ENCODE data around the gene B3GALNT2.

Gene B3GALNT2

DNA sequence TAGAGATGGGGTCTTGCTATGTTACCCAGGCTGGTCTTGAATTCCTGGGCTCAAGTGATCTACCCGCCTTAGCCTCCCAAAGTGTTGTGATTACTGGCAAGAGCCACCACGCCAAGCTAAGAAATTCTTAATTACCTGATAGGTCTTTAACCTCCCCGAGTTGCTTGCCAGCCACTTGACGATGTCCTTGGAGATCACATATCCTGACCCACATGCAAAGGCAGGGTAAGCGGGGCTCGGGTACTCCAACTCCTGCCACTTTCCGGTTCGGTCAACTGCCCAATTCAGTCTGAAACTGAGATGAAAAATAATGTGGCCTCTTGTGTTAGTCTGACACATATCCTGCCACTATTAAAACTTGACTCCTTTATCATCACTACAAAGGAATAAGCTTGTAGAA is 50.2 kb downstream of the B3GALNT2 start:
- DNase-seq (ENCODE audit: low read depth), result no peak

GRCh38 chr1:235450886-235451483 is 53.3 kb downstream of the B3GALNT2 start:
- DNase-seq (ENCODE audit: low read depth), result no peak

DNA sequence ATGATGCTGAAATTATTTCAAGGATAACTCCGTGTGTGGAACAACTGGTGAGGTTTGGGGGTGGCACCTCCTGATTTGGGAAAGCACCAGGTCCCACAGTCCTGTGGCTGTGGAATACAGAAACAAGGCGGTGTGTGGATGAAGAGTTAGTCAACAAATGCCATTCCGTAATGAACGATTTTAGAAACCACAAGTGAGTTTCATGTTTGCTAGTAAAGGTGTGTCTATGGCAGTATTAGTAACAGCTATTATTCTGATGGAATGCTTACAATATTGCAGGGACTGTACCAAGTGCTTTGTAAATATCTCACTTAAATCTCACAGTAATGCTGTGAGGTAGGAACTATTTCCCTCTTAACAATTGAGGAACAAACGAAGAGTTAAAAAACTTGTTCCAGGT is 53.8 kb downstream of the B3GALNT2 start:
- no peak for DNase-seq (ENCODE audit: low read depth)

DNA sequence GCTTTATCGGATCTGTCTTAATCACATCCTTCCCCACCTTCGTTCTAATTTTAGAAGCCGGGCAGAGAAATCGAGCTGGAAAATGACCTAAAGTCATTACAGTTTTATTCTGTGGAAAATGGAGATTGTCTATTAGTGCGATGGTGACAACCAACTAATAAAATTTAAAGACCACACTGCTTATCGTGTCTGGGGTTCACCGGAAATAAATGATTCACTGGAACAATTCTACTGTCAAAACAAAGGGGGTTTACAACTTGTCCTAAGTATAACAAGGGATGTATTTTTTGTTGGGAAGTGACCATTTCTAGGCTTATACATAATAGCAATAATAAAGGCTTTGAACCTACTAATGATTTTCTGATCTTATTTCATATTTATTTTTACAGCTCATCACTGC is 55.6 kb downstream of the B3GALNT2 start:
- DNase-seq (ENCODE audit: low read depth), result no peak

GRCh38 chr1:235442788-235443429 is 61.3 kb downstream of the B3GALNT2 start:
- DNase-seq (ENCODE audit: low read depth), result peak; percentile 78

DNA sequence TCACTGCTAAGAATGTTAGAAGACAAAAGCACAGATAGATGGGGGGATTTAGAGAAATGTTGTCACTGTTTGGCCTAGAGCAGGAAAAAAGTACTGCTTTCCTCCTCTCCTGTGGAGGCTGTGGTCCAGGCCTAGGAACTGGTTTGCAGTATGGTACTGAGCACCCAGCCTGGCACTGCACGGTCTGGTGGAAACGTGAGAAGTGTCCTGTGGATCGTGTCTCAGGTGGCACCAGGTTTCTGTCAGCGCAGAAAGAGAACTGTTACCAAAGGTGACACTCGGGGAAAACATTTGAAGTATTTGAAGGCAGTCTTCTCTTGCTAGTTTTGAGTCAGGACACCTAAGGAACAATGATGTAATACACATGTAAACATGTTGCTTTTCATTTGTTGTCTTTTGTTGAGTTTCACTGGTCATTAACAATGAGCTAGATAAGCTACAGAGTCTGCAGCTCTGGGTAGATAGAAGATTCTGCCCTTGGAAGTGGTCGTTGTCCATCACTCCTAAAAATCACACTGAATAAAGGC is 63.0 kb downstream of the B3GALNT2 start:
- DNase-seq (ENCODE audit: low read depth), result no peak

GRCh38 chr1:235434001-235434400 is 70.3 kb downstream of the B3GALNT2 start:
- no peak for DNase-seq (ENCODE audit: low read depth)

- peak; percentile 83 for DNase-seq (ENCODE audit: low read depth)
These were observed 73.3 kb downstream of the B3GALNT2 start for GRCh38 chr1:235430991-235431390.

GRCh38 chr1:235429143-235429542 is 75.1 kb downstream of the B3GALNT2 start:
- peak; percentile 18 for DNase-seq (ENCODE audit: low read depth)

DNA sequence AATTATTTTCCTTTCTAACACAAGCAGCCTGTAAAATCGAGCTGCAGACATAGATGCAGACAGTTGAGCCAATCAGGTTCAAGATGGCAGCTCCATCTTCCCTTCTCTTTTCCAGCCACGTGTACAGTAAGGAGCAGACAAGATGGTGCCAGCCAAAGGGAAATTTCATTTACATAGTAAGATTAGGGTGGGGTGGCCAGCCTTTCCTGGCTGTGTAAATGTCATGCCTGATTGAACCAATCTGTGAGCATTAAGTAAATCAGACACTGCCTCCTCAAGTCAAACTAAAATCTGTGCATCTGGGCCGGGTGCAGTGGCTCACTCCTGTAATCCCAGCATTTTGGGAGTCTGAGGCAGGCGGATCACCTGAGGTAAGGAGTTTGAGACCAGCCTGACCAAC is 76.8 kb downstream of the B3GALNT2 start:
- DNase-seq (ENCODE audit: low read depth), result no peak

GRCh38 chr1:235426680-235427079 is 77.6 kb downstream of the B3GALNT2 start:
- DNase-seq (ENCODE audit: low read depth), result no peak

DNA sequence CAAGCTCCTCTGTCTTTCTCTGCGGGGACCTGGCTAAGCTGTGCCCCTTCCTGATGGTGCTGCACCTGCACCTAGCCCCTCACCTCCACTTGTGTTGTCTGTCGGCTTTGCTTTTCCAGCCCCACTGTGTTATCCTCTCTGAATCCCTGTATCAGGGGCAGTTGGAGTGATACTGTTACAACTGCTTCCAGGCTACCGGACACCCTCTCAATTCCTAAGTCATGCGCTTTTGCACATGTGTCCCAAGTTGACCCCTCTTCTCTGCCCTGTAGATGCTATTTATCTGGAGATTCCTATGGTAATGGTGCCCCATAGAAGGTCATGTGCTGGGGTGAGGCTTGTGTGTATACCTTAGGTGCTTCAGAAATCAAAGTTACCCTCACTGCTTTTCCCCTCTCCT is 78.1 kb downstream of the B3GALNT2 start:
- no peak for DNase-seq (ENCODE audit: low read depth)

- DNase-seq (ENCODE audit: low read depth), result no peak
These were observed 78.9 kb downstream of the B3GALNT2 start for GRCh38 chr1:235425357-235425756.

- DNase-seq (ENCODE audit: low read depth), result no peak
These were observed 80.2 kb downstream of the B3GALNT2 start for GRCh38 chr1:235424092-235424491.

DNA sequence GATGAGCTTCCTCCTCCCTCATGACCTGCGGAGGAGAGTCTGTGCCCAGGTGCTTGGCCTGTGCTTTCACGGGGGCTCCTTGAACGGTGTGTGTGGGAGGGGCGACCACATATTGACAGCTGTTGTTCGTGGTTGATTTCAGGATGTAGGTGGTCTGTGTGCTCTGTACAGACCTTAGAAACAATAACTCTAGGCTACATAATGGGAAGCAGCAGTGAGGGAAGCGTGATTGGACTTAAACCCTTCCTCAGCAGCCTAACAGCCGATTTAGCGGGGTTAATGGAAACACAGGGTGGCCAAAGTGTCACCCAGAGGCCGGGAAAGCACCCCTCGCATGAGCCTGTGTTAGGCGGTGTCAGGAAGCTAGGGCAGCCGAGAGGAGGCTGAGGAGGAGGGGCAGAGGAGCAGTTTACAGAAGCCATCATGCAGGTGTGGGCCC is 81.0 kb downstream of the B3GALNT2 start:
- DNase-seq (ENCODE audit: low read depth), result no peak

DNA sequence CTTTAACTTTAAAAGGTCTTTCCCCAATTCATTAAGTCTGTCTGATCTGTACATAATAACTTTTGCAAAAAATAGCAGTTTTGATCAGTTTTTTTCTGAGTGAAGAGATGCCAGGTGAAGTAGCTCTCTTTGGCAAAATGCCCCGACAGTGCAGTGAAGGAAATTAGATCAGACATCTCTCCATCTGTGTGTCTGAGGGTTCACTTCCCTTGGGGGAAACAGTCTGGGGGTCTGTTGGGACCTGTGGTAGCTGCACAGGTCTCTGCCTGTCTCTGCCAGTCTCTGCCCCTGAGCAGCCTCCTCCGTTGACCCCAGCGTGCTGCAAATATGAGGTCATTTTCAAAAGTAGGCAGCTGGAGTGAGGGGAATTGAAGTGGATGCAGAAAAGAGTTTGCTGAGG is 82.5 kb downstream of the B3GALNT2 start:
- no peak for DNase-seq (ENCODE audit: low read depth)

DNA sequence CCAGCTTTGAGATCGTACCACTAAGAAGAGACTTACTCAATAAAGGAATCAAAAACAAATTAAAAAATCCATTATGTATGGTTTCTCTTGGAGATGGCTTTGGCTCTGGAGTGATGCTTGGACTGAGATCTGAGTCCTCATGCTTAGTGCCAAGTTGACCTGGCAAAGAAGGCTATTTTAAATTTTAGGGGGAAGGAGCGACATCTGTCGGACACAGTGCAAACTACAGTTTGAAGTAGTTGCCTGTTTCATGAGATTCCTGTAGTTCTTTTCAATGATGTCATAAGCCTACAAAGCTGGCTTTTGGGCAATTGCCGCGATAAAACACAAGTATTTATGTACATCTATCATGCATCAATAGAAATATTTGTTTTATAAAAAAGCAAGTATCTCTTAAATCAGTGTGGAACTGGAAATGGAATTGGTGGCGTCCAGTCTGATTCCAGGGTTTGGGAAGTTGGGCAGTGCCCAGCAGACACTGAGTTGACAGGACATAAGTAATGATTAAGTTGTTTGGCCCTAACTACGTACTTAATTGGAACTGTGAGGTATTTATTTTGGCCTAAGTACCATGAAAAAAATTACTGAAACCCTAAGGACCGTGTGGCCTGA is 87.1 kb downstream of the B3GALNT2 start:
- DNase-seq (ENCODE audit: low read depth), result peak; percentile 84

DNA sequence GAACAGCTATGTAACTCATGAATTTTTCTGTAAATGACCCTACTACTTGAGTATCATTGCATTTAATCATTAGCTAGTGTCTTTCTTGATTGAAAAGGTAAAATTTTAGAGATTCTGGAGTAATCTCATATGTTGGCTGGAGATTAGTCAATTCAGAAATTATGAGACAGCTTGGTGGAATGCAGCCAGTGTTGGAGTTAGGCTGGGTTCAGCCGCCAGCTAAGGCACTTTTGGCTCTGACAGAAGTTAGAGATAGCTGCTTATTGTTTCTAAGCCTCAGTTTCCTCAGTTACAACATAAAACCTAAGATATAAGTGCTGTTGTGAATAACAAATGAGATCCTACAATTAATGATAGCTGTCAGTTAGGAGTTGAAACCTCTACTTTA is 87.6 kb downstream of the B3GALNT2 start:
- DNase-seq (ENCODE audit: low read depth), result peak; percentile 60

DNA sequence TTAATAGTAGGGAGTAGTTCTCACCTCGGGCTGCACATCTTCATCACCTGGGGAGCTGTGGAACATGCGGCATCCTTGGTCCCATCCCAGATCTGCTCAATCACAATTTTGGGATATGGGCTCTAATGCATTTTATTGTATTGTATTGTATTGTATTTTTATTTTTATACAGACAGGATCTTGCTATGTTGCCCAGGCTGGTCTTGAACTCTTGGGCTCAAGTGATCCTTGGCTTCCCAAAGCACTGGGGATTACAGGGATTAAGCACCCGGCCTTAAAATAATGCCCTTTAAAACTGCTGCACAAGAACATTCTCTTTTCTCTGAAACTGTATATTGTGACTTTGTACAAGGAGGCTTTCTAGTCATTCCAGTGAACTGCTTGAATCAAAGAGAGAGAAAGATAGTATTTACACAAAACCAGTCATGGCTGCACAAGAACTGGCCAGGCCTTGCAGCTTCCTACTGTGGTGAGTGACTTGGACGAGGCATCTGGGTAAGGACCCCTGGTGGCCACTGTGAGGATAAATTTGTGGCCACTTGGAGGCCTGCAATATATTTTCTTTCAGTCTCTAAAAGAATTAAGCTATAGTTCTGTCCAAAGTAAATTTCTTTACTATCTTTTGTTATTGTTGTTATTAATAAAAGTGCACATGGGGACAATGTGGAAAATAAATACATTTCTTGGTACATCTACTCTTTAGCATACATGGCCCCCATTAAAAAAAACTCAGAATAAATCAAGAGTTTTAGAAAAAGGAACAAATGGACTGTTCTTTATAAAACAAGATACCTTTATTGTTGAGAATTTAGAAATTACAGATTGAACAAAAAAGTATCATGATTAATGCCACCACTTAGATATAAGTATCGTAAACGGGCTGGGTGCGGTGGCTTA is 89.0 kb downstream of the B3GALNT2 start:
- DNase-seq (ENCODE audit: low read depth), result peak; percentile 79

DNA sequence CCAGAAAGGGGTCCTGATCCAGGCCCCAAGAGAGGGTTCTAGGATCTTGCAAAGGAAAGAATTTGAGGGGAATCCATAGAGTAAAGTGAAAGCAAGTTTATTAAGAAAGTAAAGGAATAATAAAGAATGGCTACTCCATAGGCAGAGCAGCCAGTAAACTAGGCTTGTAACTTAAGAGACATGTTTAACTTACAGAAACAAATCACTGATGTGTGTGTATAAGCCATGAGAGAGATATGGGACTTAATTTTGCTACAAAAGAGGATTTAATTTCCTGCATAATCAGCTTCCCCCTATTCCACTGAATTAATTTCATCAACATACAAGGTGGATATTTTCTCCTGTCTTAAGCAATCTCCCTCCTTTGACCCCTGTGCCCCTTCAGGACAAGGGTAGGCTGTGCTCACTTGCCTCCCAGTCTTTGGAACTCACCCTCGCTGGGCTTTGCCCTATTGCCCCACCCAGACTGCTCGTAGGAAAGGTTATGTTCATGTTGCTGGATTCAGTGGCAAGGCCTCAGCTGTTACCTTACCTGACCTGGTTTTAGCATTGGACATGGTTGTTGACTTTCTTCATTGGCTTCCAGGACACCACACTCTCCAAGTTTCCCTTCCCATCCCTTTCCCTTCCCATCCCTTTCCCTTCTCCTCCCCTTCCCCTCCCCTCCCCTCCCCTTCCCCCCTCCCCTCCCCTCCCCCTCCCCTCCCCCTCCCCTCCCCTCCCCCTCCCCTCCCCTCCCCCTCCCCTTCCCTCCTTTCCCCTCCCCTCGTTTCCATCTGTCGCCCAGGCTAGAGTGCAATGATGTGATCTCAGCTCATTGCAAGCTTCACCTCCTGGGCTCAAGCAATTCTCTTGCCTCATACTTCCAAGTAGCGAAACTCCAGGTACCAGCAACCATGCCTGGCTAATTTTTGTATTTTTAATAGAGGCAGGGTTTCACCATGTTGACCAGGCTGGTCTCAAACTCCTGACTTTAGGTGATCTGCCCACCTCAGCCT is 92.5 kb downstream of the B3GALNT2 start:
- DNase-seq (ENCODE audit: low read depth), result peak; percentile 51

GRCh38 chr1:235410467-235410866 is 93.8 kb downstream of the B3GALNT2 start:
- no peak for DNase-seq (ENCODE audit: low read depth)

All from EH (cell line).